Measurements from ENCODE around the gene PTPRK. TPM values are rescaled to one million over a fixed set of nuclear protein-coding genes. Genes with fewer than 3 reads are reported as not detected.

Gene PTPRK
- total RNA-seq, 4 donors from 2014 or later: 7.3 to 22.9 (median 13.0) TPM

GRCh38 chr6:128129679-128130078, 390.7 kb downstream of the PTPRK start:
- Histone ChIP-seq H3K36me3 (no peaks in the 10 kb centered on the region), H3K4me1 (no peaks in the 10 kb centered on the region), H3K27me3 (no peaks in the 10 kb centered on the region), H3K9me3 (no peaks in the 10 kb centered on the region), H3K27ac (no peak overlapping the region), H3K4me3 (no peak overlapping the region)
- ATAC-seq (no peak), DNase-seq (no peak)
- intact Hi-C loops (cut with DNase I; ENCODE audit: low total_unique reads): no loop called here
- in situ Hi-C loops (cut with MboI; ENCODE audit: low sequenced_read_pairs in 4 of 4): no loop called here
- TF ChIP-seq CTCF (IDR thresholded peaks at IDR 0.05 in 4 of 5, conservative IDR thresholded peaks at IDR 0.05 in 1 of 5): no peak
- TF ChIP-seq POLR2A (IDR thresholded peaks at IDR 0.05): no peak

GRCh38 chr6:128127650-128128049, 392.7 kb downstream of the PTPRK start:
- Histone ChIP-seq H3K4me1 (no peaks in the 10 kb centered on the region), H3K9me3 (no peaks in the 10 kb centered on the region), H3K27me3 (no peaks in the 10 kb centered on the region), H3K36me3 (no peaks in the 10 kb centered on the region), H3K4me3 (no peak overlapping the region), H3K27ac (no peak overlapping the region)
- ATAC-seq (no peak), DNase-seq (no peak)
- in situ Hi-C loops (cut with MboI; ENCODE audit: low sequenced_read_pairs in 4 of 4) (no loop called here), intact Hi-C loops (cut with DNase I; ENCODE audit: low total_unique reads) (no loop called here)
- TF ChIP-seq CTCF (IDR thresholded peaks at IDR 0.05 in 4 of 5, conservative IDR thresholded peaks at IDR 0.05 in 1 of 5): no peak
- no peak for TF ChIP-seq POLR2A (IDR thresholded peaks at IDR 0.05)

GRCh38 chr6:128124713-128125112, 395.7 kb downstream of the PTPRK start:
- H3K27ac ChIP-seq: no peak overlapping the region
- ATAC-seq (no peak), DNase-seq (no peak)
- no peak overlapping the region for H3K4me3 ChIP-seq
- H3K4me1 ChIP-seq: no peaks in the 10 kb centered on the region
- intact Hi-C loops (cut with DNase I; ENCODE audit: low total_unique reads) (no loop called here), in situ Hi-C loops (cut with MboI; ENCODE audit: low sequenced_read_pairs in 4 of 4) (no loop called here)
- no peaks in the 10 kb centered on the region for H3K27me3 ChIP-seq
- H3K9me3 ChIP-seq: no peaks in the 10 kb centered on the region
- H3K36me3 ChIP-seq: no peaks in the 10 kb centered on the region
- TF ChIP-seq CTCF (IDR thresholded peaks at IDR 0.05 in 4 of 5, conservative IDR thresholded peaks at IDR 0.05 in 1 of 5) (no peak), POLR2A (IDR thresholded peaks at IDR 0.05) (no peak)

GRCh38 chr6:128121610-128122009, 398.8 kb downstream of the PTPRK start:
- in situ Hi-C loops (cut with MboI; ENCODE audit: low sequenced_read_pairs in 4 of 4) (no loop called here), intact Hi-C loops (cut with DNase I; ENCODE audit: low total_unique reads) (no loop called here)
- ATAC-seq: no peak

More at GRCh38 chr6:128121610-128122009, 398.8 kb downstream of the PTPRK start:
- Histone ChIP-seq H3K27ac (no peak overlapping the region), H3K36me3 (no peaks in the 10 kb centered on the region), H3K27me3 (no peaks in the 10 kb centered on the region), H3K4me3 (no peak overlapping the region), H3K4me1 (no peaks in the 10 kb centered on the region), H3K9me3 (no peaks in the 10 kb centered on the region)
- no peak for TF ChIP-seq CTCF (IDR thresholded peaks at IDR 0.05 in 4 of 5, conservative IDR thresholded peaks at IDR 0.05 in 1 of 5)
- no peak for DNase-seq
